Panc1 (cell line): ENCODE results near the gene DNPEP. TPM values are rescaled to one million over a fixed set of nuclear protein-coding genes. Genes with fewer than 3 reads are reported as not detected.

Experiments used
- ATAC-seq: fragments of 200-7000 bp; cut with Tn5 transposase; 2 replicates; pipeline ENCODE4 v1.9.1; 2020; ENCODE audit warnings: mild to moderate bottlenecking, moderate library complexity
- BruUV-seq: library from RNA; stranded (reverse); fragments of 400-500 nt; replicated peaks from 2 replicates; lab custom pipeline; 2021; lab: Mats Ljungman, UMichigan
- CTCF ChIA-PET: fragments of 300-600 bp; sonication (Branson Sonifier 250); formaldehyde crosslinking; loops from one replicate; lab custom pipeline; 2022; ENCODE audit warnings: antibody characterized with exemption; lab: Charles Lee
- POLR2A ChIA-PET: fragments of 300-600 bp; sonication (Branson Sonifier 250); formaldehyde crosslinking; loops from one replicate; lab custom pipeline; 2022; ENCODE audit warnings: antibody characterized with exemption; lab: Charles Lee
- DNase-seq: peaks from one replicate; pipeline ENCODE4 v3.0.0-alpha.2; 2010; ENCODE audit warnings: low read depth, low spot score
- H3K27ac ChIP-seq: 2 replicates; pipeline ENCODE4 v1.5.1; 2011; ENCODE audit warnings: mild to moderate bottlenecking, low read length, inconsistent platforms
- H3K27me3 ChIP-seq: fragments of 200-500 bp; sonication (Bioruptor generic); 2 replicates; pipeline ENCODE4 v1.6.0; 2014; ENCODE audit warnings: low read length, inconsistent platforms; ENCODE audit not compliant: control insufficient read depth, insufficient read depth
- H3K36me3 ChIP-seq: fragments of 200-500 bp; sonication (Bioruptor generic); 2 replicates; pipeline ENCODE4 v1.5.1; 2014; ENCODE audit warnings: inconsistent platforms, mild to moderate bottlenecking, low read length, moderate library complexity; ENCODE audit not compliant: control insufficient read depth, insufficient read depth
- H3K4me1 ChIP-seq: 2 replicates; pipeline ENCODE4 v1.5.1; 2011; ENCODE audit warnings: inconsistent platforms, mild to moderate bottlenecking, low read length, moderate library complexity; ENCODE audit not compliant: control insufficient read depth, insufficient read depth
- H3K4me3 ChIP-seq, 2 experiments: 2 replicates each; pipeline ENCODE4 v1.5.1; 2011 to 2012; ENCODE audit warnings: low read depth in 2 of 2, low read length in 2 of 2, mild to moderate bottlenecking in 2 of 2, inconsistent platforms in 1 of 2, moderate library complexity in 1 of 2
- H3K9me3 ChIP-seq: fragments of 200-500 bp; sonication (Bioruptor generic); 2 replicates; pipeline ENCODE4 v1.5.1; 2014; ENCODE audit warnings: low read depth, mild to moderate bottlenecking, inconsistent platforms, low read length, moderate library complexity; ENCODE audit not compliant: control insufficient read depth, insufficient read depth
- CTCF ChIP-seq: fragments of 450-650 bp; IDR thresholded peaks from 2 replicates; pipeline ENCODE4 v1.5.1; 2017; ENCODE audit warnings: mild to moderate bottlenecking
- POLR2AphosphoS5 ChIP-seq: IDR thresholded peaks from 2 replicates; pipeline ENCODE4 v1.6.1; 2012; ENCODE audit warnings: mild to moderate bottlenecking, low read depth, low read length, moderate library complexity
- REST ChIP-seq, 2 experiments: IDR thresholded peaks; 2 replicates each; pipeline ENCODE4 v1.6.1; 2011 to 2012; ENCODE audit warnings: low read depth in 2 of 2, control low read depth in 1 of 2, low read length in 1 of 2, mild to moderate bottlenecking in 1 of 2, moderate library complexity in 1 of 2; ENCODE audit not compliant: insufficient read depth in 1 of 2
- SIN3A ChIP-seq: IDR thresholded peaks from 2 replicates; pipeline ENCODE4 v1.6.1; 2012; ENCODE audit warnings: low read depth, mild to moderate bottlenecking, low read length, moderate library complexity, borderline replicate concordance; ENCODE audit not compliant: insufficient read depth
- TCF7L2 ChIP-seq: IDR thresholded peaks from 2 replicates; pipeline ENCODE4 v1.6.1; 2011; ENCODE audit warnings: mild to moderate bottlenecking, low read depth, low read length, inconsistent platforms
- in situ Hi-C: cut with HindIII; loops from 2 replicates; pipeline ENCODE4 v1.10.0; 2016; ENCODE audit warnings: low sequenced_read_pairs, low pct_unique_long_range_greater_than_20kb
- intact Hi-C: fragments of 100-400 bp; cut with micrococcal nuclease; formaldehyde crosslinking; loops from one replicate; pipeline ENCODE4 v1.10.0; 2022; ENCODE audit not compliant: unreplicated experiment
- total RNA-seq: library from RNA; stranded (reverse); gene quantifications from one replicate; pipeline ENCODE4 v1.2.1, GENCODE V29; 2021; ENCODE audit not compliant: unreplicated experiment

Gene DNPEP
- total RNA-seq, 1 experiment from 2014 or later = 107 TPM

GRCh38 chr2:219416235-219416602 is 28.5 kb upstream of the DNPEP start:
- POLR2A ChIA-PET = interaction anchor here (0.5 kb wide), 1 partner anchor 36 kb away, joined by 9 read pairs; no protein-coding TSS in a partner anchor

DNA sequence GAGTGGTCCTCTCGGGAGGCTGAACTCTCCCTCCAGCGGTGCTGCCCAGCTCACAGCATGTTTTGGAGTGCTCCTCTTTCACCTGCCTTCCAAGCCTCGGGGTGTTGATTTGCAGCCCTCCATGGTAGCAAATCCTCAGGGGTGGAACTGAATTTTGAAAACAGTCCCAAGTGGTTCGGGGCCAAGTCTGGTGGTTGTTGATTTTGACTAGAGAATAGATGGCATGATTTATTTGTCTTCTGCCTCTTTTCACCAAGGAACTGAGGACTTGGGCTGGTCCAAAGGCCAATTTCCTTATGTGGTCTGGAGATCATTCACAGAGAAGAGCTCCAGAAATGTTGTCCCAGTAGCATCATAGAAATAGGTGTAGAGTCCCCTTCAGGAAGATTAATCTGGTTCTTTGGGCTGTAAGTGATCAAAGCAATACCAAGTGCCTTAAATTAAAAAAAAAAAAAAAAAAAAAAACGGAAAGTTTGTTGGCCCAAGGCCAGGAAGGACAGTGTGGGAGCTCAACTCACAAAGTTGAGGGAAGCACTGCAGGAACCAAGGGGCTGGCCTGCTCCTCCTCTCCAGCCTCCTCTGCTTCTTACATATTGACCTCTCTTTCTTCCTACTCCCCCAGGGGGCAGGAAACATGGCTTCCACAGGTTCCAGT is 28.0 kb upstream of the DNPEP start:
- Histone ChIP-seq H3K27me3 (no peaks in the 10 kb centered on the region), H3K36me3 (no peaks in the 10 kb centered on the region), H3K27ac (no peak overlapping the region), H3K4me3 (no peak overlapping the region), H3K4me1 (no peaks in the 10 kb centered on the region), H3K9me3 (no peaks in the 10 kb centered on the region)
- in situ Hi-C loops = no loop called here
- DNase-seq (no peak), ATAC-seq (no peak)
- ChIA-PET POLR2A (no interaction called here), CTCF (interaction anchor here (0.6 kb wide), 1 partner anchor 91 kb away, joined by 3 read pairs; no protein-coding TSS in a partner anchor)
- no TSS peak for BruUV-seq
- intact Hi-C loops = no loop called here
- TF ChIP-seq TCF7L2 = no peak
- no peak for TF ChIP-seq CTCF
- TF ChIP-seq POLR2AphosphoS5 = no peak
- TF ChIP-seq SIN3A = no peak
- TF ChIP-seq REST (IDR thresholded peaks at IDR 0.05; ENCODE audit: insufficient read depth in 1 of 2, low read depth in 2 of 2, low read length in 1 of 2) = no peak

More at GRCh38 chr2:219416235-219416602, 28.5 kb upstream of the DNPEP start:
- BruUV-seq = no TSS peak
- Histone ChIP-seq H3K36me3 (no peaks in the 10 kb centered on the region), H3K9me3 (no peaks in the 10 kb centered on the region), H3K27ac (no peak overlapping the region), H3K4me3 (no peak overlapping the region), H3K27me3 (no peaks in the 10 kb centered on the region), H3K4me1 (no peaks in the 10 kb centered on the region)
- DNase-seq (no peak), ATAC-seq (no peak)
- in situ Hi-C loops (no loop called here), intact Hi-C loops (no loop called here)
- CTCF ChIA-PET = interaction anchor here (0.6 kb wide), 1 partner anchor 91 kb away, joined by 3 read pairs; no protein-coding TSS in a partner anchor
- TF ChIP-seq REST (IDR thresholded peaks at IDR 0.05; ENCODE audit: insufficient read depth in 1 of 2, low read depth in 2 of 2, low read length in 1 of 2) (no peak), CTCF (no peak), TCF7L2 (no peak), POLR2AphosphoS5 (no peak), SIN3A (no peak)
